GM21360 (cell line): ENCODE data around the gene UNC93A.
"Not testable (repeated sequence)": the region's sequence is repeated elsewhere in the genome, so short reads cannot be mapped to it uniquely, and the experiment has no call there.

Experiments used
- ATAC-seq: cut with Tn5 transposase; IDR thresholded peaks from one replicate; pipeline ENCODE4 v1.9.1; 2021; ENCODE audit warnings: mild to moderate bottlenecking, moderate library complexity; ENCODE audit not compliant: unreplicated experiment

Gene UNC93A

DNA sequence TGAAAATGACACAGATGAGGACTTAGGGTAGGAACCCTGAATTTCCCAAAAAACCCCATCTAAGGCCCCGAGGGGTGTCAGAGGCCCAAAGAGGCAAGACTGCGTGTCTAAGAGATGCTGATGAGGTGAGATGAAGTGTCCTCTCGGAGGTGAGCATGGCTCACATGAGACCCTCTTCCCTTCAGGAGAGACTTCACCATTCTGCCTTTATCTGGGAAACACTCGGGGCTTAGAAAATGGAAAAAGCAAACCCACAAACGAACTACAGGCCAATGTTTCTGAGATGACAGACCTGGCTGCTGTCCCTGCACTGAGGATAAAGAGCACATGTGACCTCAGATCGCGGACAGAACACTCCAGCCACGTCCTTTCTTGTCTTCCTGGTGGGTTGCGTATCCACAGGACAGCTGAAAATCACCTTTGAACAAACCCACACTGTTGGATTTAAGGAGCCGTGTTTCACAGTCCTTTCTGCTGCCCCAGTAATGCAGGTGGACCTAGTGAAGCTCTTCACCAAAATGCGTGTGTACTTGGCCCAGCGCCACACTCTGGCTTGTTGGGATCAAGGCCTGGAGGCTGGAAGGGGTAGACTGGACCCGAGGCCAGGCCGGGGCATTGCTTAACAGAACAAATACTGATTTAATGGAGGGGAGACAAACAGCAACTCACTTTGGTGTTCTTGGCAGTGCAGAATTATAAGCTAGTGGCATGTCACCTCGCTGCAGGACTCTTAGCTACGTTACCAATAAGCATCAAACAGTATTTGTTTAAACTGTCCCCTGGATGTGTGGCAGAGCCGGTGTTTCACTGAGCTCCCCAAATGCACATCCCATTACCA lies 18.5 kb downstream of the UNC93A start:
- not testable (repeated sequence) for ATAC-seq

DNA sequence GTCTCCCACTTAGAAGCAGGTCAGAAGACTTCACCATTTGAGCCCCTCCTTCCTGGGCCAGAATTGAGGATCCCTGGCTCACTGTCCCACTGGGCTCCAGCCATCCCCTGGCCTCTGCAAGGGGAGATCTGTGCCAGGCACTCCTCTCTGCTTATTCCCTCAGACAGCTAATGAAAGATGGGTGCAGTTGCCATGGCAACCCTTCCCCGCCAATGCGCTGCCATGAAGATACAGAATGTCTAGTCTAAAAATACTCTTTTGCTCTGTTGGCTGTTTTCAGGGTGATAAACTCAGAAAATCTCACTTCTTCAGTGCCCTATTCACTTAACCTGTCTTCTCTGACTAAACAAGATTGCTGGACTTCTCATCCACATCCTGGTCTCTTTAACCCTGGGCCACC lies 20.2 kb downstream of the UNC93A start:
- ATAC-seq, result no peak

DNA sequence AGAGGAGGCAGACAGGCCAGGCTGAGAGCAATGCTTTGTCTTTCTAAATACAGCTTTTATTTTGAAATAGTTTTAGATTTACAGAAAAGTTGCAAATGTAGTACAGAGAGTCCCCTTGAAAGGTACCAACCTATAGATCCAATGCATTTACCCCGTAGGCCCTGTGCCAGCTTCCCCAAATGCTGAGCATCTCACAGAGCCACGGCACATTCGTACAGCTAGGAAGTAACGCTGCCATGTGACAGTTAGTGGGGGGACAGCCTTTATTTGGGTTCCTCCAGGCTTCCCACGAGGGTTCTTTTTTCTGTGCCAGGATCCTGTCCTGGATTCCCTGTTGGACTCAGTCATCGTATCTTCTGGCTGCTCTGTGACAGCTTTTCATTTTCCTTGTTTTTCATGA lies 20.6 kb downstream of the UNC93A start:
- not testable (repeated sequence) for ATAC-seq

DNA sequence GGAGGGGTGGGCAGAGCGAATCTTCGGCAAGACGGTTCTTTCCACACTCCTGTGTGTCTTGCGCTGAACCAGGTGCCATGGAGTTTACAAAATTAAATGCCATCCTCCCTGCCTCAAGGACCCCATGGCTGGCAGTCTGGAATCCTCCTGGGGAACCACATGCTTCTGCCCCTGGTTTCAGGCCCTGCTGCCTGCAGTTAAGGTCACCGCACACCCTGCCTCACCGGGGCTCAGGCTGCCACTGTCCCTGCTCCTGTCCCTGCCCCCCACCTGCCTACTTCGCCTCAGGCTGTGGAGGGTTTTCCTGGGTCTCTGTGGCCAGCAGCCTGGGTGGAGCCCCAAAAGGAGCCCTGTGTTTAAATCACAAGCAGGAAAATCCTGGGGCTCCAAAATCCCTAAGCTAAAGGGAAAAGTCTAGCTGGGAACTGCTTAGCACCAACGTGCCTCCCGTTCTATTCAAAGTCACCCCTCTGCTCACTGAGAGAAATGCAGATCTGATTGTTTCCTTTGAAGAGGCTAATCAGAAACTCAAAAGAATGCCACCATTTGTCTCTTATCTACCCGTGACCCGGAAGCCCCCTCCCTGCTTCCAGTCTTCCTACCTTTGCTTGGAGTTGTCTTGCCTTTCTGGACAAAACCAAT lies 23.2 kb downstream of the UNC93A start:
- no peak for ATAC-seq

DNA sequence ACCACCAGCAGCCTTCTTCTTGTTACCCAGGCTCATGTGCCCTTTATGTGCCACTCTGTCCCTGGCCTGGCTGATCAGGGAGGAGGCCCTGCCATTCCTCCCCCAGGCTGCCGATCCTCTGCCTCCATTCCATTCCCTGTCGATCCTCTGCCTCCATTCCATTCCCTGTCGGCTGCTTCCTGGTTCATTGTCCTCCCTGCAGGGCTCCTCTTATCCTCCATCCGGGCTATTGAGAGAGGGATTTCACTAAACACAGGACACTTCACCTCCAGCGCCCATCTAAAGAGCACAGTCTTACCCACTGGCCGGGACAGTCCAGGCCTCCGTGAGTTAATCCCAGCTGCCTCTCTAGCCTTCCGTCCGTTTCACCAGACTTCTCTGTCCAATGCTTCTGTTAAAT lies 26.1 kb downstream of the UNC93A start:
- no peak for ATAC-seq

GRCh38 chr6:167318354-167318753 lies 27.2 kb downstream of the UNC93A start:
- ATAC-seq, result not testable (repeated sequence)

- ATAC-seq, result not testable (repeated sequence)
These were observed 27.7 kb downstream of the UNC93A start for GRCh38 chr6:167318856-167319255.

GRCh38 chr6:167319856-167320753 lies 29.0 kb downstream of the UNC93A start:
- not testable (repeated sequence) for ATAC-seq

GRCh38 chr6:167320754-167321056 lies 29.6 kb downstream of the UNC93A start:
- ATAC-seq, result not testable (repeated sequence)

DNA sequence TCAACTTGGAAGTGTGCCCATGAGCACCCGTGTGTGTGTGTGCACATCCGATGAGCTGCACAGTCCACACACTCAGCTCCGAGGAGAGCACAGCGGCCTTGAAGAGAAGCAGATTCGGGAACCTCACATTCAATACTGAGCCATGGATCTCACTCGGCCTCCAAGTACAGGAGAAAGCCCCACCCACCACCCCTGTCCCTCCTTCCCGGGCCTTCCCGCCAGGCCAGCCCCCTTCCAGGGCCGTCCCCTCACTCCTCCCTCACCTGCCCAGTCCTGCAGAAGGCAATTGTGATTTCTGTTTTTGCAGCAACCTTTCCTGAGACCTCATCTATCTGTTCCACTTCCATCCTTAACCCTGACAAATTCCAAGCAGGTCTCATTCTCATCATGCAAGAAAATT lies 30.1 kb downstream of the UNC93A start:
- not testable (repeated sequence) for ATAC-seq

DNA sequence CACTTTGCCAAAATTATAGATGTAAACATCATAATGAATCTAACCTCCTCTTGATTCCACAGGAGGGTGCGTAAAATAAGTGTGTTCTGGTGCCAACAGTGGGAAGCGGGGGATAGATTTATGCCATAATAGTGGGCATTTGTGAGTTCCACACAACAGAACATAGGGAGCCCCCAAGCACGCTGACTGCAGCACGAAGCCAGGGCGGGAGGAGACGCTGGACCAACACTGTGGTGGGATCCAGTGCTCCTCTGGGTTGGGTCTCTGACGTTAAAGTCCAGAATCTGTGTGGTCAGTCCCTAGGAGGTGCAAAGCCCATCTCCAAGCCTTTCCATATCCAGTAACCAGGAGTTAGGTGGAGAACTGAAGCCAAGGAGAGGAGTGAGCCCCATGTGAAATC lies 32.0 kb downstream of the UNC93A start:
- ATAC-seq, result no peak

DNA sequence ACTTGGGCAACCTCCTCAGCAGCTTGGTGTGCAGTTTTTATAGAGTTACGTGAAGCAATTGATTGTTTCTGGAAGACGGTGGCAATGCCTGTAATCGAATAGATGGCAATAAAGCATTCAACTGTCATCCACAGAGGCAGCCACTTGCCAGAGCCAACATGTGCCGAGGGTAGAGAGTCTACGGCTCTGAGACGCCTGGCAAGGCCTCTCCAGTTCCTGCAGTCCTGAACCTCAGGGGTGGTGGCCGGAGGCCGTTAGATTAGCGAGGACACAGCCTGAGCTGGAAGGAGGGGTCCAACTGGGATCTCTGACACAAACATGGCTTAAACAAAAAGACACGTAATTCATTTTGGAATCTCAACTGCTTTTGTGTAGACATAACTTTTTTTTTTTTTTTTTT lies 33.0 kb downstream of the UNC93A start:
- no peak for ATAC-seq

- no peak for ATAC-seq
These were observed 34.7 kb downstream of the UNC93A start for GRCh38 chr6:167325766-167326165.

DNA sequence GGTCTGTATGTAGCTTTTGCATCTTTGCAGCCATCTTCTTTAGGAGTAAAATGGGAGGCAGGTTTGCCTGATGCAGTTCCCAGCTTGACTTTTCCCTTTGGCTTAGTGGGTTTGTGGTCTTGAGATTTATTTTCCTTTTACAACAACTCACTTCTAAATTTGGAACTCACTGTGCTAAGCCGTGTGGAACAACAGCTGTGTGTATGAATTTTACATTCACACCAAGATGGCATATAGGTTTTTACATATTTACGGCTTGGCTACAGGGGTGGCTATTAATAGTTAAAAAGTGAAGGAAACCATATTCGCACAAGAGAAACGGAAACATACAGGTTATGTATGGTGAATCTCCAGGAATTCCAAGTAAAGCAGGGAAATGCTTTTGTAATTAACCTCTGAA lies 36.3 kb downstream of the UNC93A start:
- ATAC-seq, result no peak

GRCh38 chr6:167328086-167328485 lies 37.0 kb downstream of the UNC93A start:
- ATAC-seq, result no peak

DNA sequence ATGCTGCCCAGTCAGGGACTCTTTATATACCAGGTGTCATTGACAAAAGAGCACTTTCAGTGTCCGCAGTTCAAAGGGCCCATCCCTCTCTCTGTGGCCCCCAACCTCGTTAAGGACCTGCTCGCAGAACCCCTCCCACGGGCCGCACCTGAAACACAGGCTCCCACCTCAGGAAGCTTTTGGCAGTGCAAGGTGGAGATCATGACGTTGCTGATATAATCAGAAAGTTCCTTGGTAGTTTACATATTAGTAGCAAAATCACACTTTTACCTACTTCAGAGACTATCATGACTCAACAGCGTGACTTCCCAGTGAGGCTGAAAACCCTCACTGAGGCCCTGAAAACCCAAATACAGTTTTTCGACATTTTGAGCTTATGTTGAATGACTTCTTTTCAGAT lies 37.9 kb downstream of the UNC93A start:
- ATAC-seq, result no peak

- ATAC-seq, result no peak
These were observed 39.6 kb downstream of the UNC93A start for GRCh38 chr6:167330750-167331149.

DNA sequence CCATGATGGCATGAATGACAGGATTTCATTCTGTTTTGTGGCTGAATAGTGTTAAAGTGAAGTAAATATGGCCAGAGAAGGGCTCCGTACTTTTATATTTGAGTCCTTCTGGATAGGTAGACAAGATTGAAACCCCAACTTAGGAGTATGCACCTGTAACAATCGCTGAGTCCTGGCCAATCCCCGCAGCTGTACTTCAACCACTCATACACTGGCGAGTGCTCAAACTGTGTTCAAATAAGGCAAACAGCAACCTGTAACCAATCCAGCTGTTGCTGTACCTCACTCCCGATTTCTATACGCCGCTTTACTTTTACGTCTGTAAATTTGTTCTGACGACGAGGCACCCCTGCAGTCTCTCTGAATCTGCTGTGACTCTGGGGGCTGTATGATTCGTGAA lies 40.5 kb downstream of the UNC93A start:
- ATAC-seq, result no peak

GRCh38 chr6:167336844-167337630 lies 45.9 kb downstream of the UNC93A start:
- ATAC-seq, result no peak

DNA sequence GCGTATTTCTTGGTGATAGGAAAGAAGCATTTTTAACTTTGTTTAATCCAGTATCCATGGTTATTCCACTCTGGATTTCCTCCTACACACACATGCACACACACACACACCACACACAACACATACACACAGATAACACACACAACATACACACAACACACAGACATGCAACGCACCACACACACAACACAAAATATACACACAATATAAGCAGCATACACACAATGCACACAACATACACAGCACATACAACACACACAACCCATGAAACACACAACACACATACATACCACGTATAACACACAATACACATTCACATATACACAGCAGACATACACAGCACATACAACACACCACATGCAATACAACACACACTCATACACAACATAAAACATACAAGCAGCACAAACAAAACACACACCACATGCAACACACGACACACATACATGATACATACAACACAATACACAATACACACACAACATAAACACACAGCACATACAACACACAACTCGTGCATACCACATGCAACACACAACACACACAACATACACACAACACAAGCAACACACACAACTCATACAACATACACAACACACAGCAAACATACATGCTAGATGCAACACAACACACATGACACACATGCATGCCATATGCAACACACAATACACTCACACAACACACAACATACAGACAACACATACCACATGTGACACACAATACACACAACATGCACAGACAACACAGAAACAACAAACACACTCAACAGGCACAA lies 46.7 kb downstream of the UNC93A start:
- ATAC-seq, result no peak
